Peyer's patch (tissue), 4 donors: Measurements from ENCODE around the gene DIP2B.

ENCODE experiments used
- POLR2A ChIP-seq, 2 donors: fragments of 450-650 bp; IDR thresholded peaks; one replicate each; pipeline ENCODE4 v1.5.1; 2017; ENCODE audit warnings: antibody characterized with exemption in 2 of 2, mild to moderate bottlenecking in 2 of 2, moderate library complexity in 2 of 2
- TF ChIP-seq, protein P1 (sequence below), 6 experiments: fragments of 450-650 bp in 4 of 6; fragments of 200-600 bp in 2 of 6; sonication (generic) in 1 of 6; IDR thresholded peaks; one replicate each; pipeline ENCODE4 v1.5.1; 2017 to 2019; ENCODE audit warnings: antibody characterized with exemption in 6 of 6, mild to moderate bottlenecking in 3 of 6, moderate library complexity in 1 of 6

DNA sequence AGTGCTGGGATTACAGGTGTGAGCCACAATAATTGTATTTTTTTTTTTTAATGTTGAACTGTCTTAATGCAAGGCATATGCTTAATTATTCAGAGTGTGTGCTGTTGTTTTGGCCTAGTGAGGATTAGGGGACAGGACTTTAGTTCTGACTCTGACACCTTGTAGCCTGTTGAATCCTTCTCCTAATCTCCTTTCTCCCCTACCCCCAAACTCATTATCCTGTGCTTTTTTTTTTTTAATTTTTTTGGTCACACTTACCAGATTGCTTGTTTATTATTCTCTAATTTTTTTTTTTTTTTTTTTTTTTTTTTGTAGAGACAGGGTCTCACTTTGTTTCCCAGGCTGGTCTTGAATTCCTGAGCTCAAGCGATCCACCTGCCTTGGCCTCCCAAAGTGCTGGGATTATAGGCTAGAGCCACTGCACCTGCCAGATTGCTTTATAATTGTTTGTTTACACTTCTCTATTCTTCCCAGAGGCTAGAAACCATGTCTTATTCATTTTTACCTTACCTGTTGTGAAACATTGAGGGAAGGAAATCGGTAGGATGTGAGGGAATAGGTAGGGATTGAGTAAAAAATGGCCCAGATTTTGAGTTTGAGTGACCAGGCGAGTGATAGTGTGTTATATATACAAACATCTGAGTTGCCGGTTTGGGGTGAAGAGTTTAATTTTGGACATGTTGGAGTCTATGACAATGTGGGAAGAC, 32.2 kb downstream of the DIP2B start:
- TF ChIP-seq, protein P1, sequence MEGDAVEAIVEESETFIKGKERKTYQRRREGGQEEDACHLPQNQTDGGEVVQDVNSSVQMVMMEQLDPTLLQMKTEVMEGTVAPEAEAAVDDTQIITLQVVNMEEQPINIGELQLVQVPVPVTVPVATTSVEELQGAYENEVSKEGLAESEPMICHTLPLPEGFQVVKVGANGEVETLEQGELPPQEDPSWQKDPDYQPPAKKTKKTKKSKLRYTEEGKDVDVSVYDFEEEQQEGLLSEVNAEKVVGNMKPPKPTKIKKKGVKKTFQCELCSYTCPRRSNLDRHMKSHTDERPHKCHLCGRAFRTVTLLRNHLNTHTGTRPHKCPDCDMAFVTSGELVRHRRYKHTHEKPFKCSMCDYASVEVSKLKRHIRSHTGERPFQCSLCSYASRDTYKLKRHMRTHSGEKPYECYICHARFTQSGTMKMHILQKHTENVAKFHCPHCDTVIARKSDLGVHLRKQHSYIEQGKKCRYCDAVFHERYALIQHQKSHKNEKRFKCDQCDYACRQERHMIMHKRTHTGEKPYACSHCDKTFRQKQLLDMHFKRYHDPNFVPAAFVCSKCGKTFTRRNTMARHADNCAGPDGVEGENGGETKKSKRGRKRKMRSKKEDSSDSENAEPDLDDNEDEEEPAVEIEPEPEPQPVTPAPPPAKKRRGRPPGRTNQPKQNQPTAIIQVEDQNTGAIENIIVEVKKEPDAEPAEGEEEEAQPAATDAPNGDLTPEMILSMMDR (IDR thresholded peaks at IDR 0.05): no peak
- no peak for TF ChIP-seq POLR2A (IDR thresholded peaks at IDR 0.05)
